Measurements from ENCODE around the gene KIF1B.

KIF1B gene

GRCh38 chr1:10209905-10210810, at the start of gene KIF1B:
Gene KIF1B, plus strand, starts transcription at chr1:10210570. Its CDS starts 21,759 bp downstream, at chr1:10232329.
- peak; percentile 96 for DNase-seq (ENCODE audit: low read depth in 2 of 2)

GRCh38 chr1:10160907-10161490, 49.4 kb upstream of the KIF1B start:
- no peak for DNase-seq (ENCODE audit: low read depth in 2 of 2)

GRCh38 chr1:10161541-10162290, 48.7 kb upstream of the KIF1B start:
- no peak for DNase-seq (ENCODE audit: low read depth in 2 of 2)

GRCh38 chr1:10168912-10169514, 41.4 kb upstream of the KIF1B start:
- DNase-seq (ENCODE audit: low read depth in 2 of 2) = no peak

GRCh38 chr1:10170239-10170574, 40.2 kb upstream of the KIF1B start:
- DNase-seq (ENCODE audit: low read depth in 2 of 2) = no peak

- DNase-seq (ENCODE audit: low read depth in 2 of 2) = no peak
These were observed 39.1 kb upstream of the KIF1B start for GRCh38 chr1:10171105-10171767.

- no peak for DNase-seq (ENCODE audit: low read depth in 2 of 2)
These were observed 38.2 kb upstream of the KIF1B start for GRCh38 chr1:10171995-10172669.

- DNase-seq (ENCODE audit: low read depth in 2 of 2) = no peak
These were observed 36.8 kb upstream of the KIF1B start for GRCh38 chr1:10173582-10173981.

- DNase-seq (ENCODE audit: low read depth in 2 of 2) = no peak
These were observed 32.5 kb upstream of the KIF1B start for GRCh38 chr1:10177876-10178275.

GRCh38 chr1:10178597-10179405, 31.6 kb upstream of the KIF1B start:
- DNase-seq (ENCODE audit: low read depth in 2 of 2) = no peak

- no peak for DNase-seq (ENCODE audit: low read depth in 2 of 2)
These were observed 30.8 kb upstream of the KIF1B start for GRCh38 chr1:10179406-10180091.

- peak; percentile 54 to 64 for DNase-seq (ENCODE audit: low read depth in 2 of 2)
These were observed 29.2 kb upstream of the KIF1B start for GRCh38 chr1:10181154-10181553.

- no peak for DNase-seq (ENCODE audit: low read depth in 2 of 2)
These were observed 24.6 kb upstream of the KIF1B start for GRCh38 chr1:10185759-10186158.

GRCh38 chr1:10186331-10187025, 23.9 kb upstream of the KIF1B start:
- peak; percentile 79 to 81 for DNase-seq (ENCODE audit: low read depth in 2 of 2)

- no peak for DNase-seq (ENCODE audit: low read depth in 2 of 2)
These were observed 23.4 kb upstream of the KIF1B start for GRCh38 chr1:10187026-10187334.

- DNase-seq (ENCODE audit: low read depth in 2 of 2) = no peak
These were observed 22.2 kb upstream of the KIF1B start for GRCh38 chr1:10188133-10188650.

- DNase-seq (ENCODE audit: low read depth in 2 of 2) = no peak
These were observed 20.7 kb upstream of the KIF1B start for GRCh38 chr1:10189659-10190058.

- no peak for DNase-seq (ENCODE audit: low read depth in 2 of 2)
These were observed 18.1 kb upstream of the KIF1B start for GRCh38 chr1:10192263-10192662.

GRCh38 chr1:10193288-10193687, 17.1 kb upstream of the KIF1B start:
- DNase-seq (ENCODE audit: low read depth in 2 of 2) = no peak

Measured in fibroblast of skin of left biceps (primary cell).